C4-2B (cell line): ENCODE measurements around the gene DGCR8.

Experiments used
- ZFX ChIP-seq: fragments of 450-650 bp; IDR thresholded peaks from 2 replicates; pipeline ENCODE4 v1.6.1; 2017
- TF ChIP-seq, protein P1 (sequence below): fragments of 450-650 bp; conservative IDR thresholded peaks from 2 replicates; pipeline ENCODE4 v1.5.1; 2017; ENCODE audit warnings: mild to moderate bottlenecking

DNA sequence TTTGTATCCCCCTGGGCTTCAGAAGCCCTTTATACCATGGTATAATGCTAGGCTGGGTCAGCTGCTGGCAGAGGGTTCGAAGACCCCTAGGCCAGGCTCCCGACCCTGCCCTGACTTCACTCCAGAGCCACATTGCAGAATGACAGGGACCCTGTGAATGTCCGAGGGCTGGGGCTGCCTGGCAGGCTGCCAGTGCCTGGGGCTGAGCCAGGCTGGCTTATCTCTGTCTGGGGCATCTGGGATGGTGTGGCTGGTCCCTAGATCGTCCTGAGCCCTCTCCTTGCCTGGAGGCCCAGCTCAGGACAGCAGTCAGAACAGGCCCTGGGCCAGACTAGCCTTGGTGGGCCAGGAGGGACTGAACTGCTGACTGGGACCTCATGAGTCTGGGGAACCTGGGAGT lies 55.2 kb downstream of the DGCR8 start:
- TF ChIP-seq, protein P1, sequence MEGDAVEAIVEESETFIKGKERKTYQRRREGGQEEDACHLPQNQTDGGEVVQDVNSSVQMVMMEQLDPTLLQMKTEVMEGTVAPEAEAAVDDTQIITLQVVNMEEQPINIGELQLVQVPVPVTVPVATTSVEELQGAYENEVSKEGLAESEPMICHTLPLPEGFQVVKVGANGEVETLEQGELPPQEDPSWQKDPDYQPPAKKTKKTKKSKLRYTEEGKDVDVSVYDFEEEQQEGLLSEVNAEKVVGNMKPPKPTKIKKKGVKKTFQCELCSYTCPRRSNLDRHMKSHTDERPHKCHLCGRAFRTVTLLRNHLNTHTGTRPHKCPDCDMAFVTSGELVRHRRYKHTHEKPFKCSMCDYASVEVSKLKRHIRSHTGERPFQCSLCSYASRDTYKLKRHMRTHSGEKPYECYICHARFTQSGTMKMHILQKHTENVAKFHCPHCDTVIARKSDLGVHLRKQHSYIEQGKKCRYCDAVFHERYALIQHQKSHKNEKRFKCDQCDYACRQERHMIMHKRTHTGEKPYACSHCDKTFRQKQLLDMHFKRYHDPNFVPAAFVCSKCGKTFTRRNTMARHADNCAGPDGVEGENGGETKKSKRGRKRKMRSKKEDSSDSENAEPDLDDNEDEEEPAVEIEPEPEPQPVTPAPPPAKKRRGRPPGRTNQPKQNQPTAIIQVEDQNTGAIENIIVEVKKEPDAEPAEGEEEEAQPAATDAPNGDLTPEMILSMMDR, result no peak
- TF ChIP-seq ZFX, result no peak
